Activated CD4-positive, CD25-positive, alpha-beta regulatory T cell treated with anti-CD3 and anti-CD28 coated beads, Interleukin-2, amount 50 U/mL, for 72 hours (primary cell): Measurements from ENCODE around the gene LCN2.
"Not testable (repeated sequence)": the region's sequence is repeated elsewhere in the genome, so short reads cannot be mapped to it uniquely, and the experiment has no call there.

Source experiments
- DNase-seq: peaks from one replicate; pipeline ENCODE4 v3.0.0; 2021

The LCN2 gene

GRCh38 chr9:128128836-128129590, 20.2 kb upstream of the LCN2 start:
- DNase-seq, result no peak

GRCh38 chr9:128129976-128130590, 19.2 kb upstream of the LCN2 start:
- DNase-seq, result peak; percentile 53

GRCh38 chr9:128130651-128131050, 18.6 kb upstream of the LCN2 start:
- DNase-seq, result not testable (repeated sequence)

GRCh38 chr9:128131346-128131745, 17.9 kb upstream of the LCN2 start:
- not testable (repeated sequence) for DNase-seq

GRCh38 chr9:128132139-128132538, 17.1 kb upstream of the LCN2 start:
- DNase-seq, result not testable (repeated sequence)

GRCh38 chr9:128135561-128135960, 13.7 kb upstream of the LCN2 start:
- not testable (repeated sequence) for DNase-seq

- DNase-seq, result no peak
These were observed 12.1 kb upstream of the LCN2 start for GRCh38 chr9:128136816-128137793.

- no peak for DNase-seq
These were observed 11.3 kb upstream of the LCN2 start for GRCh38 chr9:128138001-128138400.

- DNase-seq, result no peak
These were observed 9.6 kb upstream of the LCN2 start for GRCh38 chr9:128139621-128140020.

- DNase-seq, result no peak
These were observed 7.6 kb upstream of the LCN2 start for GRCh38 chr9:128141604-128142003.

- no peak for DNase-seq
These were observed 7.2 kb upstream of the LCN2 start for GRCh38 chr9:128142061-128142460.

- no peak for DNase-seq
These were observed 6.7 kb upstream of the LCN2 start for GRCh38 chr9:128142596-128142995.

- no peak for DNase-seq
These were observed 5.6 kb upstream of the LCN2 start for GRCh38 chr9:128143525-128144238.

GRCh38 chr9:128144239-128145181, 4.7 kb upstream of the LCN2 start:
- DNase-seq, result no peak

GRCh38 chr9:128145536-128145935, 3.7 kb upstream of the LCN2 start:
- no peak for DNase-seq

- no peak for DNase-seq
These were observed 3.3 kb upstream of the LCN2 start for GRCh38 chr9:128145951-128146351.

- no peak for DNase-seq
These were observed 2.6 kb upstream of the LCN2 start for GRCh38 chr9:128146591-128147120.

GRCh38 chr9:128148509-128149000, 698 bp upstream of the LCN2 start:
- no peak for DNase-seq

- DNase-seq, result no peak
These were observed 819 bp downstream of the LCN2 start for GRCh38 chr9:128149951-128150593.

GRCh38 chr9:128150594-128151308, 1.5 kb downstream of the LCN2 start:
- no peak for DNase-seq
